Fibroblast of pulmonary artery (primary cell): Measurements from ENCODE around the gene TICRR.

Source experiments
- DNase-seq: peaks from one replicate; pipeline ENCODE4 v3.0.0-alpha.2; 2010; ENCODE audit warnings: low read depth
- H3K4me3 ChIP-seq: replicated peaks from 2 replicates; pipeline ENCODE4 v1.5.1; 2011; ENCODE audit warnings: low read depth, mild to moderate bottlenecking, control low read depth, low read length, moderate library complexity
- TF ChIP-seq, protein P1 (sequence below): IDR thresholded peaks from 2 replicates; pipeline ENCODE4 v1.5.1; 2011; ENCODE audit warnings: mild to moderate bottlenecking, control low read depth, low read length, inconsistent platforms; ENCODE audit errors: missing control alignments

Gene TICRR, protein sequence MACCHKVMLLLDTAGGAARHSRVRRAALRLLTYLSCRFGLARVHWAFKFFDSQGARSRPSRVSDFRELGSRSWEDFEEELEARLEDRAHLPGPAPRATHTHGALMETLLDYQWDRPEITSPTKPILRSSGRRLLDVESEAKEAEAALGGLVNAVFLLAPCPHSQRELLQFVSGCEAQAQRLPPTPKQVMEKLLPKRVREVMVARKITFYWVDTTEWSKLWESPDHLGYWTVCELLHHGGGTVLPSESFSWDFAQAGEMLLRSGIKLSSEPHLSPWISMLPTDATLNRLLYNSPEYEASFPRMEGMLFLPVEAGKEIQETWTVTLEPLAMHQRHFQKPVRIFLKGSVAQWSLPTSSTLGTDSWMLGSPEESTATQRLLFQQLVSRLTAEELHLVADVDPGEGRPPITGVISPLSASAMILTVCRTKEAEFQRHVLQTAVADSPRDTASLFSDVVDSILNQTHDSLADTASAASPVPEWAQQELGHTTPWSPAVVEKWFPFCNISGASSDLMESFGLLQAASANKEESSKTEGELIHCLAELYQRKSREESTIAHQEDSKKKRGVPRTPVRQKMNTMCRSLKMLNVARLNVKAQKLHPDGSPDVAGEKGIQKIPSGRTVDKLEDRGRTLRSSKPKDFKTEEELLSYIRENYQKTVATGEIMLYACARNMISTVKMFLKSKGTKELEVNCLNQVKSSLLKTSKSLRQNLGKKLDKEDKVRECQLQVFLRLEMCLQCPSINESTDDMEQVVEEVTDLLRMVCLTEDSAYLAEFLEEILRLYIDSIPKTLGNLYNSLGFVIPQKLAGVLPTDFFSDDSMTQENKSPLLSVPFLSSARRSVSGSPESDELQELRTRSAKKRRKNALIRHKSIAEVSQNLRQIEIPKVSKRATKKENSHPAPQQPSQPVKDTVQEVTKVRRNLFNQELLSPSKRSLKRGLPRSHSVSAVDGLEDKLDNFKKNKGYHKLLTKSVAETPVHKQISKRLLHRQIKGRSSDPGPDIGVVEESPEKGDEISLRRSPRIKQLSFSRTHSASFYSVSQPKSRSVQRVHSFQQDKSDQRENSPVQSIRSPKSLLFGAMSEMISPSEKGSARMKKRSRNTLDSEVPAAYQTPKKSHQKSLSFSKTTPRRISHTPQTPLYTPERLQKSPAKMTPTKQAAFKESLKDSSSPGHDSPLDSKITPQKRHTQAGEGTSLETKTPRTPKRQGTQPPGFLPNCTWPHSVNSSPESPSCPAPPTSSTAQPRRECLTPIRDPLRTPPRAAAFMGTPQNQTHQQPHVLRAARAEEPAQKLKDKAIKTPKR (N-terminal part only)

GRCh38 chr15:89575146-89575655, at the start of gene TICRR:
TICRR (plus strand) TSS chr15:89575469; CDS start chr15:89575587, 118 bp downstream.
- TF ChIP-seq, protein P1, sequence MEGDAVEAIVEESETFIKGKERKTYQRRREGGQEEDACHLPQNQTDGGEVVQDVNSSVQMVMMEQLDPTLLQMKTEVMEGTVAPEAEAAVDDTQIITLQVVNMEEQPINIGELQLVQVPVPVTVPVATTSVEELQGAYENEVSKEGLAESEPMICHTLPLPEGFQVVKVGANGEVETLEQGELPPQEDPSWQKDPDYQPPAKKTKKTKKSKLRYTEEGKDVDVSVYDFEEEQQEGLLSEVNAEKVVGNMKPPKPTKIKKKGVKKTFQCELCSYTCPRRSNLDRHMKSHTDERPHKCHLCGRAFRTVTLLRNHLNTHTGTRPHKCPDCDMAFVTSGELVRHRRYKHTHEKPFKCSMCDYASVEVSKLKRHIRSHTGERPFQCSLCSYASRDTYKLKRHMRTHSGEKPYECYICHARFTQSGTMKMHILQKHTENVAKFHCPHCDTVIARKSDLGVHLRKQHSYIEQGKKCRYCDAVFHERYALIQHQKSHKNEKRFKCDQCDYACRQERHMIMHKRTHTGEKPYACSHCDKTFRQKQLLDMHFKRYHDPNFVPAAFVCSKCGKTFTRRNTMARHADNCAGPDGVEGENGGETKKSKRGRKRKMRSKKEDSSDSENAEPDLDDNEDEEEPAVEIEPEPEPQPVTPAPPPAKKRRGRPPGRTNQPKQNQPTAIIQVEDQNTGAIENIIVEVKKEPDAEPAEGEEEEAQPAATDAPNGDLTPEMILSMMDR: no peak
- DNase-seq: peak; percentile 100
- H3K4me3 ChIP-seq: peak within 1 kb of the TSS; percentile 74

- TF ChIP-seq, protein P1: no peak
- no peak overlapping the region for H3K4me3 ChIP-seq
- no peak for DNase-seq
These were observed 49.1 kb upstream of the TICRR start for GRCh38 chr15:89526181-89526580.

DNA sequence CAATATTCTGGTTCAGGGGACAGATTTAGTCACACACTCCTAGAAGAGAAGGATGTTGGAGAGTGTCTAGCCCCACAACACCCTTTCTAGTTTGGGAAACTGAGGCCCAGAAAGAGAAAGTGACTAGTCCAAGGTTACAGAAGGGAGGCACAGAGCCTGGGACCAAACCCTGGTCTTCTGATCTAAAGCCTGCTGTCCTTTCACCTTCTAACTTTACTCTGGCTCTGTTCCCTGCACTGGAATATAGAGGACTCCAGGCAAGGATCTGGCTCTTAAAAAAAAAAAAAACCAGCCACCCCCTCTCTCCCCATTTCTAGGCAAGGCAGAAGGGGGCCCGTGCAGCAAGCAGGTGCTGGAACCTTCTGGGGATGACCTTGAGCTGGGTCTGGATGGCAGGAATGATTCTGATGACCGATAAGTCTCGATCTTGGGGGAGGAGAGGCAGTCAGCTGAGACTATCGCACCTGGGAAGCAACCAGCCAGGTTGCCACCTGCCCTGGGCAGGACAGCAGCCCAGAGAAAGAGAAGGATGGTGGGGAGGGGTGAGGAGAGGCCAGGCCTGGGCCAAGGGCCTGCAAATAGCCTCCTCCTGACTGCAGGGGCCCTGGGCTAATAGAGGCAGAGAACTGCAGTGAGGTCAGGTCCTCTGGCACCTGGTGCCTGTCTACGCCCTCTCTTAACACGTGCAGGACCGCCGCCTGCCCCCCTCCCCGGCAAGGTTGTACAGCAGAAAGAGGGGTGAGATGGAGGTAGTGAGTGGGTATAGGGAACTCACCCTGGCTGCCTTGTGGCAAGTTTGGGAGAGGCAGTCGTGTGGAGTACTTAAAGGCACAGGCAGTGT, 48.4 kb upstream of the TICRR start:
- TF ChIP-seq, protein P1: no peak
- no peak for DNase-seq
- H3K4me3 ChIP-seq: no peak overlapping the region

DNA sequence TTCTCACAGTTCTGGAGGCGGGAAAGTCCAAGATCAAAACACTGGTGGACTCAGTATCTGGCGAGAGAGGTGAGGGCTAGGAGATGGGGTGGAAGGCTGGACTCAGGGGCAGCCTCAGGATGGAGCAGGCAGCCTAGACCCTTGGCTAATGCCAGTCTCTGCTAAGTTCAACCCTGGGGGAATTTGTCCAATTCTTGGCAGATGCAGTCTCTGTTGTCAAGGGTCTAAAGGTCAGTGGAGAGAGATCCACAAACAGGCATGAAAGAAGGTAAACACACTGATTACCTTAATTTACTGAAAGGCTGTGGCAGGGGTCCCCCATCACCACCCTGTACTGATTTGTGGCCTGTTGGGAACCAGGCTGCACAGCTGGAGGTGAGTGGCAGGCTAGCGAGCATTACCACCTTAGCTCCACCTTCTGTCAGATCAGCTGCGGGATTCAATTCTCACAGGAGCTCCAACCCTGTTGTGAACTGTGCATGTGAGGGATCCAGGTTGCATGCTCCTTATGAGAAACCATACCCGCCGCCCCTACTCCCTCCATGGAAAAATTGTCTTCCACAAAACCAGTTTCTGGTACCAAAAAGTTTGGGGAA, 46.4 kb upstream of the TICRR start:
- TF ChIP-seq, protein P1: no peak
- no peak for DNase-seq
- no peak overlapping the region for H3K4me3 ChIP-seq

- TF ChIP-seq, protein P1: no peak
- H3K4me3 ChIP-seq: no peak overlapping the region
- DNase-seq: no peak
These were observed 44.3 kb upstream of the TICRR start for GRCh38 chr15:89530976-89531375.
